Left renal cortex interstitium (tissue), 4 donors: ENCODE measurements around the gene IGF2BP2. TPM values are rescaled to one million over a fixed set of nuclear protein-coding genes. Genes with fewer than 3 reads are reported as not detected.
"Not testable (repeated sequence)": the region's sequence is repeated elsewhere in the genome, so short reads cannot be mapped to it uniquely, and the experiment has no call there.

Experiments
- DNase-seq, 4 donors: peaks; one replicate each; pipeline ENCODE4 v3.0.0-alpha.2; 2013; ENCODE audit warnings: low read depth in 4 of 4, low spot score in 2 of 4, missing footprints in 1 of 4
- polyA plus RNA-seq, 4 donors: library from polyadenylated mRNA; unstranded; fragments of 120-200 nt; gene quantifications; one replicate each; pipeline ENCODE4 v1.2.1, GENCODE V29; 2013; ENCODE audit not compliant: insufficient read length in 4 of 4

The IGF2BP2 gene
- polyA plus RNA-seq, 4 donors, result 78.3 to 123 (median 103) TPM

- DNase-seq, result not testable (repeated sequence)
These were observed 13.7 kb upstream of the IGF2BP2 start for GRCh38 chr3:185838417-185838989.

GRCh38 chr3:185837414-185837813 is 12.6 kb upstream of the IGF2BP2 start:
- no peak for DNase-seq

GRCh38 chr3:185831990-185832389 is 7.1 kb upstream of the IGF2BP2 start:
- DNase-seq, result no peak

GRCh38 chr3:185831195-185831594 is 6.4 kb upstream of the IGF2BP2 start:
- no peak for DNase-seq

- DNase-seq, result no peak
These were observed 5.4 kb upstream of the IGF2BP2 start for GRCh38 chr3:185830018-185830797.

GRCh38 chr3:185828755-185829154 is 3.9 kb upstream of the IGF2BP2 start:
- DNase-seq, result no peak

- no peak for DNase-seq
These were observed 2.9 kb upstream of the IGF2BP2 start for GRCh38 chr3:185827595-185828344.

- DNase-seq, result peak in 3 of 4 donors; percentile 39 to 45 (median 41)
These were observed 1.0 kb upstream of the IGF2BP2 start for GRCh38 chr3:185825639-185826481.

- DNase-seq, result peak in 1 of 4 donors; percentile 22
These were observed 514 bp downstream of the IGF2BP2 start for GRCh38 chr3:185824051-185825005.

GRCh38 chr3:185823078-185824044 is 1.5 kb downstream of the IGF2BP2 start:
- peak in 2 of 4 donors; percentile 46 to 61 for DNase-seq

- no peak for DNase-seq
These were observed 2.4 kb downstream of the IGF2BP2 start for GRCh38 chr3:185822221-185823000.

- DNase-seq, result peak in 2 of 4 donors; percentile 29 to 30
These were observed 3.7 kb downstream of the IGF2BP2 start for GRCh38 chr3:185820973-185821758.

- no peak for DNase-seq
These were observed 6.5 kb downstream of the IGF2BP2 start for GRCh38 chr3:185818267-185818875.

GRCh38 chr3:185815391-185816282 is 9.2 kb downstream of the IGF2BP2 start:
- no peak for DNase-seq

- no peak for DNase-seq
These were observed 11.1 kb downstream of the IGF2BP2 start for GRCh38 chr3:185813691-185814215.
